GM21367 (cell line): Measurements from ENCODE around the gene PREX1.

Experiments used
- ATAC-seq: cut with Tn5 transposase; IDR thresholded peaks from one replicate; pipeline ENCODE4 v1.9.1; 2021; ENCODE audit not compliant: unreplicated experiment

PREX1 gene

DNA sequence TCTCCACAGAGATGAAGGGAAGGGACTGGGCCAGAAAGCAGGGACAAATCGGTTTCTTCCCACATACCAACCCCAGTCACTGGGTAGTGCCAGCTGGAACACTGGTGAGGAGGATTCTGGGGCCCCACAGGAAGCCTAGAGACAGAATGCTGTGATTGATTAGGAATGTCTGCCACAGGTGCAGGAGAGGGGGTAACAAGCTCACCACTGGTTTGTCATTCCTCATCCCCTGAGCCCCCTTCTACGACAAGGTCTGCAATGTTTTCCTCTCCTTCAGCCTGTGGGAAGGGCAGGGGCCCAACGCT, 89.8 kb downstream of the PREX1 start:
- no peak for ATAC-seq

DNA sequence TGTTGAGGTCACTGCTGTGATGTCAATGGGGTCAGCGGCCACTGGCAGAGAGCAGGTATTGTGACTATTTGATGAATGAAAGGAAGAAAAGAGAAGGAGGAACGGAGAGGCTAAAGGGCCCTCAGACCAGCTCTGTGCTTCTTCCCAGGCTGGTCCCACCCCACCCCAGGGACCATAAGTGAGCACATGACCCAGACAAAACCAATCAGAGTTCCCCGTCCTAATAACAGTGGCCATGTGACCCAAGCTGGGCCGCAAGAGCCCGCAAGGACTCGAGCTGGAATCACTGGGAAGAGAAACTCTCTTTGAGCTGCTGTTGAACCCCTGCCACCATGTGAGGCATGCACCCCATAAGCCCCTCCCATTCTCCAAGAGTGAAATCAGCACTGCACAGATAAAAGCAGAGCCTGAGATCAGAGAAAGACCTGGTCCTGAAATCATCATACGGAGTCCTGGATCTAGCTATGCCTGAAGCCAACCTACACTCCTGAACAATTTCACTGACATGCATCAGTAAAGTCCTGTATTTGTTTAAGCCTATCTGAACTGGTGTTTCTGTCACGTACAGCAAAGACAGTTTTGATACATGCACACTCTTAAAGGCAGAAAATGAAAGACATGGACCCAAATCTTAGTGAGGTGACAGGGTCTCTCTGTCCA, 90.2 kb downstream of the PREX1 start:
- no peak for ATAC-seq

GRCh38 chr20:48736636-48737035, 91.2 kb downstream of the PREX1 start:
- no peak for ATAC-seq

GRCh38 chr20:48736231-48736630, 91.6 kb downstream of the PREX1 start:
- ATAC-seq: no peak

- no peak for ATAC-seq
Observed at GRCh38 chr20:48735112-48735511, 92.7 kb downstream of the PREX1 start.

DNA sequence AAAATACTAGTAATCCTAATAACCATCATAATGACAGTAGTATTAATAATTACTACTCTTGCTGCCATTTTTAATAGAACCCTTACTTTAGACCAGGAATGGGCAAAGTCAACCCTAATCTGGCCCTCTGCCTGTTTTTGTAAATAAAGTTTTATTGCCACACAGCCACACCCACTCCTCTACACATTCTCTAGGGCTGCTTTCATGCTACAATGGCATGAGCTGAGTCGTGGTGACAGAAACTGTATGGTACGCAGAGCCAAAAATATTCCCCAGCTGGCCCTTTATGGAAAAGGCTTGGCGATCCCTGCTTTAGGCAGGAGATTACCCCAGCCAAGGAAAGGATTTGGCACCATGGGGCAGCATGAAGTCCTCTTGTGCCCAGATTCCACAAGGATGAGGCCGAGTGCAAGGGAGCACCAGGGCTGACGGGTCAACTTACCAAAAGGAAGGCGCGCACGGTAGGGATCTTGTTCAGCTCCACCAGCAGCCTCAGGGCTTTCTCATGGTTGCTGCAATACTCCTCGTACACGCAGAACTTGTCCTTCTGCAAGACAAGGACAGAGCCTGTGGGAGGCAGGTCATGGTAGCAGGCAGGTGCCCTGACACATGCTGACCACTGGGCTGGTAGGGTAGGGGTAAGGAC, 93.6 kb downstream of the PREX1 start:
- ATAC-seq: no peak

DNA sequence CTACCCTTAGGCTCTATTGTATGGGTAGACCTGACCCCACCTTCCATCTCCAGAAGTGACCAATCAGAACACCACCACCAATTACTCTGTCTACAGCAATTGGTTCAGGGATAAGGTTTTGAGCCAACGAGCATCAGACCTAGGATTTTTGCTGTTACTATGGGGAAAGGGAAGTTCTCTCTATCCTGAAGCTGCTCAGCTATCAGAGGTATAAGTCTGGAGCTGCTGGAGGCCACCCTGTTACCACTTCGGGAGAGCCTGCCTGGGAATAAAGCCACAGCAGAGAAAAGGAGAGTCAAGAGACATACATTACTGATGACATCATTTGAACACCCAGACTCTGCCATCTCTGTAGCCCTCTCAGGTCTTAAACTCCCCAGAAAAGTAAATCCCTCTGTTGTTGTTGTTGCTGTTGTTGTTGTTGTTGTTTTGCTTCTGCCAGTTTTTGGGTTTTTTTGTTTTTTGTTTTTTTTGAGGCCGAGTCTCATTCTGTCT, 94.5 kb downstream of the PREX1 start:
- no peak for ATAC-seq

DNA sequence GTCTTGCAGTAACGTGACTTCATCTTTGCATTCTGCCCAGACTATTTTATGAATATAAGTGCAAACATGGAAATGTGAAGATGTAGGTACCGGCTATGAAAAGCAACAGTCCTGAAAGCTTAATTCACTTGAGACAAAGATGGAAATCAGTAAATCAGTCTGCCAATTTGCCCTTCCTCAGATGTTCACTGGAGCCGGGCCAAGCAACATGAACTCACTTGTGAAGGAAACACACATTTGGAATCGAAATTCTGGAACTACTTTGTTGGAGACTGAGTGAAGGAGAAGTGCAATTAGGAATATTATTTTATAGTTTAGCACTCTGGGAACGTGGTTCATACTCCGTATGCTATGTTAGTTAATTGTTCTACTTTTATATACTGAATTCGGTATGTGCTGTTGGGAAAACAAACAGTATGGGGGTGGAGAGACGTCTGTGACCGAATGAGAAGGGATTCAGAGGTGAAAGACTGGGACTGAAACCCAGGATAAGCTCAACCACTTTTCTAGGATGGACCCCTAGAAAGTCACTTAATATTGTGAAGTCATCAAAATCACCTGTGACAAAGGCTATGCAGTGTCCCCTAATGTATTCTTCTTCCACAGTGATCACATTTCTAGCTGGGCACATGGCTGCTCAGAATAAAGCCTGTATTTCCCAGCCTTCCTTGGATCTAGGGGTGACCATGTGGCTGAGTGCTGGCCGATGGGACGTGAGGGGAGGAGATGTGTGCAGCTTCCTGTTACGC, 95.5 kb downstream of the PREX1 start:
- ATAC-seq: no peak

DNA sequence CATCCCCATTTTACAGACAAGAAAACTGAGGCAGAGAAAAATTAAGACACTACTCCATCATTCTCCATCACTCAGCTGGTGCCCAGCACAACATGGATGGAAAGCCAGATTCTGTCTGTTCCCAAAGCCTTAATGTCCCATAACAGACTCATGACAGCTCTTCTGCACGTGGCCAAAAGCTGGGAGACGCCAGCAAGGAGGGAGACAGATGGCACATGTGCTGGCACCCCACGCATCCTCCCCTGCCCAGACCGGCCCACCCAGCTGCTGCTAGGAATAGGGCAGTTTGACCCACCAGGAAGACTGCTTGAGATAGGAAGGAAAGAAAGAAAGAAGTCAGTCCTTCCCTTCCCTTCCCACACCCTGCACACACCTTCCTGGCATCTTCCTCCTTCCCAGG, 96.3 kb downstream of the PREX1 start:
- no peak for ATAC-seq

GRCh38 chr20:48730977-48731376, 96.8 kb downstream of the PREX1 start:
- no peak for ATAC-seq

DNA sequence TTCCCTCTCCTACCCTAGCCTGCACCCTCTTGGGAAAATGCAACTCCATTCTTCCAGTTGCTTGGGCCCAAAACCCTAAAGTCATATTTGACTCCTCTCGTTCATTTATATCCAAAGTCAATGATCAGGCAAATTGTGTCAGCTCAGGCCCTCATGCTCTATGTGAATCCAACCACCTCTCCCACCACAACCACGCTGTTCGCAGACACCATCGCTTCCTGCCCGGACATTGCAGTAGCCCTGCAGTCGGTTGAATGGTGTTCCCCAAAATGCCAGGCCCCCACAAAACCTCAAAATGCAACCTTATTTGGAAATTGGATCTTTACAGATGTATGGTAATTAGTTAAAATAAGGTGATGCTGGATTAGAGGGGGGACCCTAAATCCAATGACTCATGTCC, 98.3 kb downstream of the PREX1 start:
- ATAC-seq: no peak

GRCh38 chr20:48728042-48728825, 99.6 kb downstream of the PREX1 start:
- no peak for ATAC-seq

DNA sequence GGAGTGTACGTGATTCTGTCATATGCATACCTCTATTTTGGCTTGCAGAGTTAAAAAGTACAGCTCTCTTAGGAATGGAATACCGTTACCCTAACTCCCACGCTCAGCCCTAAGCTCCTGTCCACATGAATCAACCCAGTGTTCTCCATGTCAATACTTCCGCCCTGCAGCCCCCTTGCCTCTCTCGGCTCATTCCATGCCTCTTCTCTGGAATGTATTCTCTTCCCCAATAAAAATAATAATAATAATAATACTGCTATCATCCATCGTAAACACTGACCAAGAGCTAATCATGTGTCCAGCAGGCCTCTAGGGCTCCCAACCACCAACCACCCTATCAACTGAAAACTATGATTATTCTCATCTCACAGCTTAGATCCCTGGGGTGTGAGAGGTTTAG, 100.6 kb downstream of the PREX1 start:
- ATAC-seq: no peak

DNA sequence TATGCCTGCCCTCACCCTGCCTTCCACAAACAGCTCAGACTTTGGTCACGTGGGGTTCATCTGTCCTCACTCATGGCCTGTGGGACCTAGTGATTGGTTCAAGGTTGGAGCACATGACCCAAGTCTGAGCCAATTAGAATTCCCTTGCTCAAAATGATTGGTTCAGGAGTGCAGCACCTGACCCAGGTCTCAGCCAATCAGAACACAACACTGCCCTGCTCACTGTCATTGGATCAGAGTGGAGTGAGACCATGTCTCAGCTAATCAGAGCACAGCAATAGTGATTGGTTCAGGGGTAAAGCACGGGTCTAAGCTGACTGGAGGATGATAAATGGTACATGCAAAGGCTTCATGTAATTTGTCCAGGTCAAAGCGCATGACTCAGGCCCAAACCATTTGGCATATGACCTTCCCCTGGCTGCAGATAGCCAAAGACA, 102.2 kb downstream of the PREX1 start:
- ATAC-seq: no peak

DNA sequence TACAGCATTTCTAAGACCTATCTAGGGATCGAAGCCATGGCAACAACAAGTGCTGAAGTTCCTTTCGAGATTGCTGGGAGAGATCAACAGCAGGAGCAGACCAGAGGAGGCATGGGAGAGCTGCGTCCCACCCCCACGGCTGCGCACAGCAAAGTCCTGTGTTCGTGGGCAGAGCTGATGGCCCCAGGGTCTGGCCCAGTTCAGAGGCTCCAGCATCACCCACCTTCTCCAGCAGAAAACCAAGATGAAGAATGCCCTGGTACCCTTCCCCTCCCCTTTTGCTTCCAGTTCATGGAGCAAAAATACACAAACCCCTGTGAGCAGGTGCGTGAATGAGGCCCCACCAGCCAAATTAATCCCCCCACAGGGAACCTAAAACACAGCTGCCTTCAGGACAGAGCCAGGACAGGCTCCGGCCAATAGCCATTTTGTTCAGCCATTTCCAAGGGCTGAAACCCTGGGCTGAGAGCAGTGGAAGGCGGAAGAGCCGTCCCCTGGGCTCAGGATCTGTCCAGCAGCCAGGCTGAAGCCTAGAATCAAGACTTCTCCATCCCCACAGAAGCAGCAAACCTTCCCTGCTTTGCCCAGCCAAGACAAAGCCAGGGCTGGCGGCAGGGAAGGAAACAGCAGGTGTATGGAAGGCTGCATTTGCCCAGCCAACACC, 102.8 kb downstream of the PREX1 start:
- ATAC-seq: no peak

DNA sequence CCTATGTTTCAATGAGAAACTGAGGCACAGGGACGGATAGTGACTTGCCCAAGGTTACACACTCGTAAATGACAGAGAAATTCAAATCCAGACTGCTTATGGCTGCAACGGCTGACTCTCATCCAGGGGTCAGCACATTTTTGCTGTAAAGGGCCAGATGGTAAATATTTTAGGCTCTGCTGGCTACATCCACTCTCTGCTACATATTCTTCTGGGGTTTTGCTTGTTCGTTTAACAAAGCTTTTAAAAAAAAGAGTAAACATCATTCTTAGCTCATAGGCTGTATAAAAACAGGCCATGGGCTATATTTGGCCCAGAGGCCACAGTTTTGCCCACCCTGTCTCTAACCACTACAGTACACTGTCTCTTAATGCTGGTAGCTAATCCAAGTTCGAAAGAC, 103.4 kb downstream of the PREX1 start:
- ATAC-seq: no peak

GRCh38 chr20:48723308-48724264, 104.2 kb downstream of the PREX1 start:
- ATAC-seq: no peak

DNA sequence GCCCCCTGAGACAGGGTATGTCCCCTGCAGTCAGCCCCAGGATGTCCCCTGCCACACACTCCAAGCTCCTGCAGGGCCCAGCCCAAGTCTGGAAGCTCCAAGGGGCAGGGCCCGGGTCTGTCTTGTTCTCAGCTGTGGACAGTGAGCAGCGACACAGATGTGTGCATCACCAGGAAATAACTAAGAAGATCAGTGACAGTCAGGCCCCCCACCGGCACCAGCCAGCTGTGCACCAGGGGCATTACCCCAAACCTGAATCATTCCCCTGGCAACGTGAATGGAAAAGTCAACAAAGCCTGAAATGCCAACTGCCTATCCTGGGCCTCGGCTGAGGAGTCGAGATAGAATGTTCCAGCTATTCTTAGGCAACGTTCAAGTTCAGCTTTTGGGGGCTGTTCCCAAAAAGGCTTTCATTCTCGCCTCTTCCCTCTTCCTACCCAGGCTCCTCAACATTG, 105.0 kb downstream of the PREX1 start:
- ATAC-seq: no peak

DNA sequence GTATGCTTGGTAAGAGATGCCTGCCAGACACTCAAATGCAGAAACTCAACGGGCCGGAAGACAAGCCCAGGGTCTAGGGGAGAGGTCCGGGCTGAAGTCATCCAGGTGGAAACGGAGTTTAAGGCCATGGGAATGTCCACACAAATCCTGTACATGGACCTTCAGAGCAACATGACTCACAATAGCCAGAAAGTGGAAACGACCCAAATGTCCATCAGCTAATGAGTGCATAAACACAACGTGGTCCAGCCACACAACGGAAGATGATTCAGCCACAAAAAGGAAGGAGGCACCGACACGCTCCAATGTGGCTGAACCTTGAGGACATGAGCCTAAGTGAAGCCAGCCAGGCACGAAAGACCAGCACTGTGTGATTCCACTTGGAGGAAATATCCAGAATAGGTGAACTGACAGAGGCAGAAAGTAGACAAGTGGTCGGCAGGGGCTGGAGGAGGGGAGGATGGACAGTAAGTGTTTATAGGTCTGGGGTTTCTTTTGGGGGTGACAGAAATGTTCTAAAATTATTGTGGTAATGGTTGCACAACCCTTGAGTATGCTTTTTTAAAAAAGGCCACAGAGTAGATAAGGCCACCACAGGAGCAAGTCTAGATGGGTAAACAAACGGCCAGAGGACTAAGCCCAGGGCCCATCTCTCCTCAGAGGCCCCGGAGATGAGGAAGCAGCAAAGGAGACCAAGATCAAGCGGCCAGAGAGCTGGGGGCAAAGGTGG, 105.6 kb downstream of the PREX1 start:
- ATAC-seq: no peak
